Measurements from ENCODE around the gene CD36.

The CD36 gene

GRCh38 chr7:80631421-80631820 is 7.0 kb upstream of the CD36 start:
- no peaks in the 10 kb centered on the region for H3F3A ChIP-seq (ENCODE audit: insufficient read depth, low read length)
- DNase-seq: no peak
- H3K27ac ChIP-seq (ENCODE audit: low read length): no peak overlapping the region
- no peak overlapping the region for H2AFZ ChIP-seq (ENCODE audit: low read length)
- H4K20me1 ChIP-seq (ENCODE audit: insufficient read depth, low read length): no peaks in the 10 kb centered on the region
- TF ChIP-seq CTCF (IDR thresholded peaks at IDR 0.05; ENCODE audit: low read length) (no peak), EZH2 (optimal IDR thresholded peaks at IDR 0.05; ENCODE audit: low read depth, low read length) (no peak), EZH2phosphoT487 (IDR thresholded peaks at IDR 0.05; ENCODE audit: low read length) (no peak)
- H3K9me2 ChIP-seq (replicated peaks; ENCODE audit: insufficient read depth, low read length): no peaks in the 10 kb centered on the region
- H3K4me2 ChIP-seq (ENCODE audit: low read depth, low read length): no peak overlapping the region
- H3K9ac ChIP-seq (ENCODE audit: low read length): no peak overlapping the region
- H3K4me1 ChIP-seq (ENCODE audit: low read length): no peaks in the 10 kb centered on the region
- H3K27me3 ChIP-seq (replicated peaks; ENCODE audit: insufficient read depth, low read length): no peaks in the 10 kb centered on the region
- H3K4me3 ChIP-seq (ENCODE audit: low read length): no peak overlapping the region
- no peaks in the 10 kb centered on the region for H3K79me2 ChIP-seq (ENCODE audit: low read length)
- no peaks in the 10 kb centered on the region for H3K36me3 ChIP-seq (replicated peaks; ENCODE audit: insufficient read depth, low read length)
- no peaks in the 10 kb centered on the region for H3K9me3 ChIP-seq (replicated peaks; ENCODE audit: insufficient read depth, low read length)

- Histone ChIP-seq H4K20me1 (ENCODE audit: insufficient read depth, low read length) (no peaks in the 10 kb centered on the region), H2AFZ (ENCODE audit: low read length) (no peak overlapping the region), H3K36me3 (replicated peaks; ENCODE audit: insufficient read depth, low read length) (no peaks in the 10 kb centered on the region), H3K4me3 (ENCODE audit: low read length) (no peak overlapping the region), H3K27me3 (replicated peaks; ENCODE audit: insufficient read depth, low read length) (no peaks in the 10 kb centered on the region), H3K27ac (ENCODE audit: low read length) (no peak overlapping the region), H3K9me3 (replicated peaks; ENCODE audit: insufficient read depth, low read length) (no peaks in the 10 kb centered on the region), H3K9ac (ENCODE audit: low read length) (no peak overlapping the region), H3K79me2 (ENCODE audit: low read length) (no peaks in the 10 kb centered on the region), H3K9me2 (replicated peaks; ENCODE audit: insufficient read depth, low read length) (no peaks in the 10 kb centered on the region), H3F3A (ENCODE audit: insufficient read depth, low read length) (no peaks in the 10 kb centered on the region), H3K4me1 (ENCODE audit: low read length) (no peaks in the 10 kb centered on the region), H3K4me2 (ENCODE audit: low read depth, low read length) (no peak overlapping the region)
- no peak for TF ChIP-seq EZH2 (optimal IDR thresholded peaks at IDR 0.05; ENCODE audit: low read depth, low read length)
- TF ChIP-seq CTCF (IDR thresholded peaks at IDR 0.05; ENCODE audit: low read length): no peak
- no peak for TF ChIP-seq EZH2phosphoT487 (IDR thresholded peaks at IDR 0.05; ENCODE audit: low read length)
- DNase-seq: no peak
These were observed 6.3 kb upstream of the CD36 start for GRCh38 chr7:80632139-80632538.

- Histone ChIP-seq H3F3A (ENCODE audit: insufficient read depth, low read length) (no peaks in the 10 kb centered on the region), H3K9me3 (replicated peaks; ENCODE audit: insufficient read depth, low read length) (no peaks in the 10 kb centered on the region), H3K79me2 (ENCODE audit: low read length) (no peaks in the 10 kb centered on the region), H3K9me2 (replicated peaks; ENCODE audit: insufficient read depth, low read length) (no peaks in the 10 kb centered on the region), H4K20me1 (ENCODE audit: insufficient read depth, low read length) (no peaks in the 10 kb centered on the region), H3K4me1 (ENCODE audit: low read length) (no peaks in the 10 kb centered on the region), H3K36me3 (replicated peaks; ENCODE audit: insufficient read depth, low read length) (no peaks in the 10 kb centered on the region), H2AFZ (ENCODE audit: low read length) (no peak overlapping the region), H3K4me3 (ENCODE audit: low read length) (no peak overlapping the region), H3K9ac (ENCODE audit: low read length) (no peak overlapping the region), H3K4me2 (ENCODE audit: low read depth, low read length) (no peak overlapping the region), H3K27me3 (replicated peaks; ENCODE audit: insufficient read depth, low read length) (no peaks in the 10 kb centered on the region), H3K27ac (ENCODE audit: low read length) (no peak overlapping the region)
- TF ChIP-seq EZH2 (optimal IDR thresholded peaks at IDR 0.05; ENCODE audit: low read depth, low read length): no peak
- no peak for TF ChIP-seq CTCF (IDR thresholded peaks at IDR 0.05; ENCODE audit: low read length)
- no peak for TF ChIP-seq EZH2phosphoT487 (IDR thresholded peaks at IDR 0.05; ENCODE audit: low read length)
- no peak for DNase-seq
These were observed 5.6 kb upstream of the CD36 start for GRCh38 chr7:80632819-80633218.

All from MM.1S (cell line).